Dermis microvascular lymphatic vessel endothelial cell (primary cell): ENCODE results near the gene COP1. TPM values are rescaled to one million over a fixed set of nuclear protein-coding genes. Genes with fewer than 3 reads are reported as not detected.
"Not testable (repeated sequence)": the region's sequence is repeated elsewhere in the genome, so short reads cannot be mapped to it uniquely, and the experiment has no call there.

ENCODE experiments used
- DNase-seq, 2 donors: peaks; one replicate each; pipeline versions ENCODE4 v3.0.0 to v3.0.0-alpha.2; 2010; ENCODE audit warnings: low read depth in 2 of 2
- total RNA-seq: library from RNA; depleted of rRNA; stranded (reverse); fragments of >200 nt; gene quantifications from 2 replicates; pipeline ENCODE4 v1.2.1, GENCODE V29; 2014

The COP1 gene
- total RNA-seq, 1 donor from 2014 or later: 44.2 TPM

DNA sequence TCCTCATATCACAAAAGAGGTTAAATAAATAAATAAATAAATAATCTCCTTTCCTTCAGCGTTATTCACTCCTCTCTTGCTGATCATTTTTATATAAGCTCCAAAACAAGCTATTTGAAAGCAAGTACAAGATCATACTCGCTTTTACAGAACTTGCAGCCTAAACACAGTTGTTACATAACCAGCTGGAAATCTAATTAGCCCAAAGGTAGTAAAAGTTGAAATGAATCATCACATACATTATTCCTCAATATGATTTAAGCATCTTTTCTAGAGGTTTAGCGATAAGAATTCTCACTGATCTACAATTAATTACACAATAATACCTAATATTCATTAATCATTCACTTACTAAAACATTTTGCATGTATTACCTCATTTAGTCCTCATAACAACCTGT is 160.2 kb downstream of the COP1 start:
- no peak for DNase-seq

DNA sequence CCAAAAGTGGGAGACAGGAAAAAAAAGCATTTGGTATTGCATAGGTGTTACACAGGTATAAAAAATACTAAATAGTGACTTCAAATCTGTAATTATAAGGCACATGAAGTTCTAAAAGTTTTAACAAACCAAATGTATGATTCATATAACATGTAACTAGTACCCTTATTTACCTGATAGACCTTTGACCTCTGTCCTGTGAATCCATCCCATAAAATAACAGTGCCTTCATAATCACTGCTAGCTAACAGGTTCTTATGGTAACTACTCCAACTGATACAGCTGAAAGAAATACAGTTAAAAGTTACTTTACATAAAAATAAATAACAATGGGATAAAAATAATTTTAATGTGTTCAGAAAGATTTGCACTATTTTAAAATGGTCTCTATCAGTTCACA is 163.5 kb downstream of the COP1 start:
- no peak for DNase-seq

- peak in 1 of 2 donors; percentile 28 for DNase-seq
These were observed 173.2 kb downstream of the COP1 start for GRCh38 chr1:176033881-176034280.

- no peak for DNase-seq
These were observed 173.6 kb downstream of the COP1 start for GRCh38 chr1:176033474-176033873.

- no peak for DNase-seq
These were observed 174.9 kb downstream of the COP1 start for GRCh38 chr1:176032040-176032645.

DNA sequence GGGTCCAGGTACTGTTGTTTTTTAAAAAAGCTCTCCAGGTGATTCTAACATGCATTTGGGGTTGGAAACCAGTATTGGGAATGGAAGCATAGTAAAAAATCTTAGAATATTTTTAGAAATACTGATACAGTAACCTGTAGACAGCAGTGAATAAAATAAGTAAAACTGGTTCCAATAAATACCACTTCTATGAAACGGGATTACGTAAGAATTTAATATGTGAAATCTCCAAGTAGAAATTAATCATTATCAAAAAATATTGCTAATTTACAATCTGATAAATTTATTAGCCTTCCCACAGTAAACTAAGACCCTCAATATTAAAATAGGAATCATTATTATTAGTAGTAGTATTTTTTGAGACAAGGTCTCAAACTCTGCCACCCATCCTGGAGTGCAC is 177.5 kb downstream of the COP1 start:
- no peak for DNase-seq

GRCh38 chr1:176029155-176029554 is 177.9 kb downstream of the COP1 start:
- no peak for DNase-seq

DNA sequence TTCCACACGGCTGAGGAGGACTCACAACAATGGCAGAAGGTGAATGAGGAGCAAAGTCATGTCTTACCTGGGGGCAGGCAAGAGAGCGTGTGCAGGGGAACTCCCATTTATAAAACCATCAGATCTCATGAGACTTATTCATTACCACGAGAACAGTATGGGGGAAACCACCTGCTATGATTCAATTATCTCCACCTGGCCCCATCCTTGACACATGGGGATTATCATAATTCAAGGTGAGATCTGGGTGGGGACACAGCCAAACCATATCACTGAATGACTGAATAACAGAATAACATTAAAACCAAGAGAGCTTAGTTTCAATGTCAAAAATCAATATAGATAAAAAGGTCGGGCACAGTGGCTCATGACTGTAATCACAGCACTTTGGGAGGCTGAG is 179.2 kb downstream of the COP1 start:
- DNase-seq: not testable (repeated sequence)

- DNase-seq: no peak
These were observed 184.5 kb downstream of the COP1 start for GRCh38 chr1:176022574-176022973.

DNA sequence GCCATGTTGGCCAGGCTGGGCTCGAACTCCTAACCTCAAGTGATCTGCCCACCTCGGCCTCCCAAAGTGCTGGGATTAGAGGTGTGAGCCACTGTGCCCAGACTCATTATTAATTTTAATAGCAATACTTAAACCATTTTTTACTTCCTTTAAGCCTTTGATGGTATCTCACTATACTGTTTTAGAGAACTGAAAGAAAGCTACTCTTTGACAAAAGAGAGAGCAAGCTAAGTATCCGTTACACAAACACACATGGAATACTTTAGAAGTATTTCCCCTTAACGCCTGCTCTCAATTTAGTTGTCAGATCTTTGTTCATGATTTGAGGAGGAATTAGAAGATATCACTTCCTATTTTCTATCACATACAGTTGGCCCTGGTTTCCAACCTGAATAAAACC is 189.4 kb downstream of the COP1 start:
- DNase-seq: no peak

- no peak for DNase-seq
These were observed 197.1 kb downstream of the COP1 start for GRCh38 chr1:176009951-176010350.

DNA sequence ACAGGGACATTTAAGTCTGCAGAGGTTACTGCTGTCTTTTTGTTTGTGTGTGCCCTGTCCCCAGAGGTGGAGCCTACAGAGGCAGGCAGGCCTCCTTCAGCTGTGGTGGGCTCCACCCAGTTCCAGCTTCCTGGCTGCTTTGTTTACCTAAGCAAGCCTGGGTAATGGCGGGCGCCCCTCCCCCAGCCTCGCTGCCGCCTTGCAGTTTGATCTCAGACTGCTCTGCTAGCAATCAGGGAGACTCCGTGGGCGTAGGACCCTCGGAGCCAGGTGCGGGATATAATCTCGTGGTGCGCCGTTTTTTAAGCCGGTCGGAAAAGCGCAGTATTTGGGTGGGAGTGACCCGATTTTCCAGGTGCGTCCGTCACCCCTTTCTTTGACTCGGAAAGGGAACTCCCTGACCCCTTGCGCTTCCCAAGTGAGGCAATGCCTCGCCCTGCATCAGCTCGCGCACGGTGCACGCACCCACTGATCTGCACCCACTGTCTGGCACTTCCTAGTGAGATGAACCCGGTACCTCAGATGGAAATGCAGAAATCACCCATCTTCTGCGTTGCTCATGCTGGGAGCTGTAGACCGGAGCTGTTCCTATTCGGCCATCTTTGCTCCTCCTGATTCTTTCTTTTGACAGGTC is 199.2 kb downstream of the COP1 start:
- DNase-seq: not testable (repeated sequence)

DNA sequence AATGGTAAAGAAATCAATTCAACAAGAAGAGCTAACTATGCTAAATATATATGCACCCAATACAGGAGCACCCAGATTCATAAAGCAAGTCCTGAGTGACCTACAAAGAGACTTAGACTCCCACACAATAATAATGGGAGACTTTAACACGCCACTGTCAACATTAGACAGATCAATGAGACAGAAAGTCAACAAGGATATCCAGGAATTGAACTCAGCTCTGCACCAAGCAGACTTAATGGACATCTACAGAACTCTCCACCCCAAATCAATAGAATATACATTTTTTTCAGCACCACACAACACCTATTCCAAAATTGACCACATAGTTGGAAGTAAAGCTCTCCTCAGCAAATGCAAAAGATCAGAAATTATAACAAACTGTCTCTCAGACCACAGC is 212.4 kb downstream of the COP1 start:
- not testable (repeated sequence) for DNase-seq

GRCh38 chr1:175992825-175993224 is 214.3 kb downstream of the COP1 start:
- not testable (repeated sequence) for DNase-seq

DNA sequence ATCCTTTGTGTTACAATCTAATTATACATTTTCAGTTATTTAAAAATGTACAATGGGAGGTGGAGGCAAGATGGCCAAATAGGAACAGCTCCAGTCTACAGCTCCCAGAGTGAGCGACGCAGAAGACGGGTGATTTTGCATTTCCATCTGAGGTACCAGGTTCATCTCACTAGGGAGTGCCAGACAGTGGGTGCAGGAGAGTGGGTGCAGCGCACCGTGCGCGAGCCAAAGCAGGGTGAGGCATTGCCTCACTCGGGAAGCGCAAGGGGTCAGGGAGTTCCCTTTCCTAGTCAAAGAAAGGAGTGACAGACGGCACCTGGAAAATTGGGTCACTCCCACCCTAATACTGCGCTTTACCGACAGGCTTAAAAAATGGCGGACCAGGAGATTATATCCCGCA is 214.9 kb downstream of the COP1 start:
- DNase-seq: not testable (repeated sequence)

GRCh38 chr1:175984813-175985212 is 222.3 kb downstream of the COP1 start:
- no peak for DNase-seq

DNA sequence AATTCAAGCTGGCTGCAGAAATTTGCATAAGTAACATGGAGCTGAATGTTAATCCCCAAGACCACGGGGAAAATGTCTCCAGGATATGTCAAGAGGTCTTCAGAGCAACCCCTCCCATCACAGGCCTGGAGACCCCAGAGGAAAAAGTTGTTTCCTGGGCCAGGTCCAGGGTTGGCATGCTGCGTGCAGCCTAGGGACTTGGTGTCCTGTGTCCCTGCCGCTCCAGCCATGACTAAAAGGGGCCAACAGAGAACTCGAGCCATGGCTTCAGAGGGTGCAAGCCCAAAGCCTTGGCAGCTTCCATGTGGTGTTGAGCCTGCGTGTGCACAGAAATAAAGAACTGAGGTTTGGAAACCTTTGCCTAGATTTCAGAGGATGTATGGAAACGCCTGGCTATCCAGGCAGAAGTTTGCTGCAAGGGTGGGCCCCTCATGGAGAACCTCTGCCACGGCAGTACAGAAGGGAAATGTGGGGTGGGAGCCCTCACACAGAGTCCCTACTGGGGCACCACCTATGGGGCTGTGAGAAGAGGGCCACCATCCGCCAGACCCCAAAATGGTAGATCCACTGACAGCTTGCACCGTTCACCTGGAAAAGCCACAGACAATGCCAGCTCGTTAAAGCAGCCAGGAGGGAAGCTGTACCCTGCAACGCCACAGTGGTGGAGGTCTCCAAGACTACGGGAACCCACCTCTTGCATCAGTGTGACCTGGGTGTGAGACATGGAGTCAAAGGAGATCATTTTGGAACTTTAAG is 222.9 kb downstream of the COP1 start:
- DNase-seq: no peak

GRCh38 chr1:175983363-175983762 is 223.7 kb downstream of the COP1 start:
- DNase-seq: not testable (repeated sequence)

DNA sequence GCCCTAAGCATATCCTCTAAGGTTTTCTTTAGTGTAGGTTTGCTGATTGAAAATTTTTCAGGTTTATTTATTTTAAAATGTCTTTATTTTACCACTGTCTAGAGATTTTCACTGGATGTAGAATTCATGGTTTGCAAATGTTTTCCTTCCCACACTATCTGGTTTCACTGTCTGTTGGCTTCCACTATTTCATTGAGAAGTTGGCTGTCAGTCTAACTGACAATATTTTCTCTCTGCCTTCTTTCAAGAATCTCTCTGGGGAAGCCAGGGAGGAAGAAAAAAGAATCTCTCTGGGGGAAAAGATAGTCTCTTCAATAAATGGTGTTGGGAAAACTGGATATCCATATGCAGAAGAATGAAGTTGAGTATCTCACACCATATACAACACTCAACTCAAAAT is 226.0 kb downstream of the COP1 start:
- no peak for DNase-seq

- DNase-seq: peak in 1 of 2 donors; percentile 5
These were observed 228.2 kb downstream of the COP1 start for GRCh38 chr1:175978926-175979325.

GRCh38 chr1:175978476-175978875 is 228.6 kb downstream of the COP1 start:
- peak in 1 of 2 donors; percentile 28 for DNase-seq

- DNase-seq: peak in 1 of 2 donors; percentile 44
These were observed 230.0 kb downstream of the COP1 start for GRCh38 chr1:175976865-175977642.
